Astrocyte (in vitro differentiated cells and primary cell): ENCODE results near the gene KBTBD6. TPM values are rescaled to one million over a fixed set of nuclear protein-coding genes. Genes with fewer than 3 reads are reported as not detected.
"Not testable (repeated sequence)": the region's sequence is repeated elsewhere in the genome, so short reads cannot be mapped to it uniquely, and the experiment has no call there.

Experiments used
- DNase-seq: peaks from one replicate; pipeline ENCODE4 v3.0.0-alpha.2; 2010; ENCODE audit warnings: low read depth
- FAIRE-seq: peaks from 2 replicates; lab custom pipeline; 2011; peaks lifted over from hg19 to GRCh38; lab: Jason Lieb, UNC
- H2AFZ ChIP-seq: 2 replicates; pipeline ENCODE4 v1.6.0; 2012; ENCODE audit warnings: low read depth, low read length, inconsistent platforms
- H3K27ac ChIP-seq: 2 replicates; pipeline ENCODE4 v1.5.1; 2011; ENCODE audit warnings: low read depth, low read length, inconsistent platforms
- H3K27me3 ChIP-seq: 2 replicates; pipeline ENCODE4 v1.6.0; 2011; ENCODE audit warnings: low read length, inconsistent platforms; ENCODE audit not compliant: insufficient read depth
- H3K36me3 ChIP-seq: 2 replicates; pipeline ENCODE4 v1.5.1; 2011; ENCODE audit warnings: low read length, inconsistent platforms; ENCODE audit not compliant: insufficient read depth
- H3K4me1 ChIP-seq: 2 replicates; pipeline ENCODE4 v1.5.1; 2011; ENCODE audit warnings: low read length, inconsistent platforms; ENCODE audit not compliant: insufficient read depth
- H3K4me2 ChIP-seq: 2 replicates; pipeline ENCODE4 v1.6.0; 2012; ENCODE audit warnings: low read length, inconsistent platforms
- H3K4me3 ChIP-seq: 2 replicates; pipeline ENCODE4 v1.5.1; 2011; ENCODE audit warnings: low read depth, mild to moderate bottlenecking, low read length, inconsistent platforms; ENCODE audit not compliant: insufficient read depth
- H3K79me2 ChIP-seq: 2 replicates; pipeline ENCODE4 v1.6.0; 2012; ENCODE audit warnings: mild to moderate bottlenecking, low read length, inconsistent platforms; ENCODE audit not compliant: insufficient read depth
- H3K9ac ChIP-seq: 2 replicates; pipeline ENCODE4 v1.6.0; 2012; ENCODE audit warnings: mild to moderate bottlenecking, low read length, inconsistent platforms
- H3K9me3 ChIP-seq: 2 replicates; pipeline ENCODE4 v1.5.1; 2012; ENCODE audit warnings: low read depth, mild to moderate bottlenecking, low read length, inconsistent platforms; ENCODE audit not compliant: insufficient read depth
- H4K20me1 ChIP-seq: 2 replicates; pipeline ENCODE4 v1.6.0; 2012; ENCODE audit warnings: low read length, inconsistent platforms; ENCODE audit not compliant: insufficient read depth
- H3K27ac Mint-ChIP-seq: one replicate; pipeline ENCODE4 v1.8.0; 2021; ENCODE audit warnings: mild to moderate bottlenecking, mixed read lengths; ENCODE audit not compliant: unreplicated experiment
- H3K27me3 Mint-ChIP-seq: one replicate; pipeline ENCODE4 v1.8.0; 2021; ENCODE audit warnings: low read depth, mixed read lengths; ENCODE audit not compliant: unreplicated experiment
- H3K36me3 Mint-ChIP-seq: one replicate; pipeline ENCODE4 v1.8.0; 2021; ENCODE audit warnings: low read depth, mixed read lengths; ENCODE audit not compliant: unreplicated experiment
- H3K4me1 Mint-ChIP-seq: one replicate; pipeline ENCODE4 v1.8.0; 2021; ENCODE audit warnings: low read depth, mixed read lengths; ENCODE audit not compliant: unreplicated experiment
- H3K4me3 Mint-ChIP-seq: one replicate; pipeline ENCODE4 v1.8.0; 2021; ENCODE audit warnings: mild to moderate bottlenecking, moderate library complexity, mixed read lengths; ENCODE audit not compliant: unreplicated experiment
- H3K9me3 Mint-ChIP-seq: one replicate; pipeline ENCODE4 v1.8.0; 2021; ENCODE audit warnings: mild to moderate bottlenecking, mixed read lengths; ENCODE audit not compliant: unreplicated experiment
- CTCF ChIP-seq: IDR thresholded peaks from 2 replicates; pipeline ENCODE4 v1.5.1; 2011; ENCODE audit warnings: low read depth, mild to moderate bottlenecking, inconsistent platforms, low read length, moderate library complexity; ENCODE audit not compliant: insufficient read depth
- EZH2 ChIP-seq: IDR thresholded peaks from 2 replicates; pipeline ENCODE4 v1.6.1; 2012; ENCODE audit warnings: mild to moderate bottlenecking, low read length, inconsistent platforms; ENCODE audit not compliant: insufficient read depth
- total RNA-seq: library from RNA; stranded (reverse); gene quantifications from 2 replicates; pipeline ENCODE4 v1.2.1, GENCODE V29; 2021

The KBTBD6 gene
- total RNA-seq, 1 donor from 2014 or later = 9.6 TPM

GRCh38 chr13:41177616-41178015 lies 45.0 kb upstream of the KBTBD6 start:
- TF ChIP-seq CTCF (no peak), EZH2 (no peak)
- Histone ChIP-seq H2AFZ (no peak overlapping the region), H3K4me2 (no peak overlapping the region), H3K9me3 (peaks cover 5% of the 10 kb centered on the region), H3K79me2 (no peaks in the 10 kb centered on the region), H3K27ac (no peak overlapping the region), H4K20me1 (no peaks in the 10 kb centered on the region), H3K36me3 (no peaks in the 10 kb centered on the region), H3K4me3 (no peak overlapping the region), H3K4me1 (no peaks in the 10 kb centered on the region), H3K9ac (no peak overlapping the region), H3K27me3 (no peaks in the 10 kb centered on the region)
- H3K4me3 Mint-ChIP-seq = no peak overlapping the region
- no peaks in the 10 kb centered on the region for H3K27me3 Mint-ChIP-seq
- DNase-seq (no peak), FAIRE-seq (peak; percentile 39)
- peaks cover under 1% of the 10 kb centered on the region for H3K36me3 Mint-ChIP-seq
- no peak overlapping the region for H3K27ac Mint-ChIP-seq
- peaks cover 9% of the 10 kb centered on the region for H3K9me3 Mint-ChIP-seq
- H3K4me1 Mint-ChIP-seq = peaks cover 2% of the 10 kb centered on the region

DNA sequence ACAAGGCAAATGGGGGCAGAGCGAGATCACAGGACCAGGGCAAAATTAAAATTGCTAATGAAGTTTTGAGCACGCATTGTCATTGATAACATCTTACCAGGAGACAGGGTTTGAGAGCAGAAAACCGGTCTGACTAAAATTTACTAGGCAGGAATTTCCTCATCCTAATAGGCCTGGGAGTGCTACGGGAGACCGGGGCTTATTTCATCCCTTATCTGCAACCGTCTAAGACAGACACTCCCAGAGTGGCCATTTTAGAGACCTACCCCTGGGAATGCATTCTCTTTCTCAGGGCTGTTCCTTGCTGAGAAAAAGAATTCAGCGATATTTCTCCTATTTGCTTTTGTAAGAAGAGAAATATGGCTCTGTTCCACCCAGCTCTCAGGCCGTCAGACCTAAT lies 43.0 kb upstream of the KBTBD6 start:
- H3K27ac Mint-ChIP-seq, H3K4me2 ChIP-seq, H3K36me3 Mint-ChIP-seq, DNase-seq, H2AFZ ChIP-seq, H3K27me3 ChIP-seq, H3K9ac ChIP-seq, H3K79me2 ChIP-seq, H3K9me3 Mint-ChIP-seq, FAIRE-seq, H3K36me3 ChIP-seq, H3K4me3 ChIP-seq, H3K4me1 Mint-ChIP-seq, H3K4me1 ChIP-seq, H4K20me1 ChIP-seq, H3K9me3 ChIP-seq, H3K4me3 Mint-ChIP-seq, H3K27ac ChIP-seq, H3K27me3 Mint-ChIP-seq: not testable (repeated sequence)

- Histone ChIP-seq H3K27ac (no peak overlapping the region), H4K20me1 (no peaks in the 10 kb centered on the region), H3K79me2 (no peaks in the 10 kb centered on the region), H3K9me3 (no peaks in the 10 kb centered on the region), H3K4me3 (no peak overlapping the region), H3K9ac (no peak overlapping the region), H3K36me3 (no peaks in the 10 kb centered on the region), H2AFZ (no peak overlapping the region), H3K27me3 (no peaks in the 10 kb centered on the region), H3K4me2 (no peak overlapping the region), H3K4me1 (no peaks in the 10 kb centered on the region)
- no peaks in the 10 kb centered on the region for H3K27me3 Mint-ChIP-seq
- TF ChIP-seq CTCF (no peak), EZH2 (no peak)
- no peaks in the 10 kb centered on the region for H3K4me1 Mint-ChIP-seq
- H3K9me3 Mint-ChIP-seq = no peaks in the 10 kb centered on the region
- no peak for FAIRE-seq
- DNase-seq = no peak
- no peak overlapping the region for H3K27ac Mint-ChIP-seq
- no peak overlapping the region for H3K4me3 Mint-ChIP-seq
- no peaks in the 10 kb centered on the region for H3K36me3 Mint-ChIP-seq
Measured at GRCh38 chr13:41162151-41162550, 29.5 kb upstream of the KBTBD6 start.
